Esophagus squamous epithelium (tissue), 4 donors: ENCODE measurements around the gene PBX3.

ENCODE experiments used
- CTCF ChIP-seq, 6 experiments: fragments of 450-650 bp in 4 of 6; fragments of 200-600 bp in 2 of 6; sonication (generic) in 2 of 6; IDR thresholded peaks; one replicate each; pipeline ENCODE4 v1.5.1; 2016 to 2019; ENCODE audit warnings: antibody characterized with exemption in 6 of 6, mild to moderate bottlenecking in 4 of 6, moderate library complexity in 4 of 6
- POLR2A ChIP-seq, 4 donors: fragments of 450-650 bp; IDR thresholded peaks; one replicate each; pipeline ENCODE4 v1.6.1; 2017; ENCODE audit warnings: antibody characterized with exemption in 4 of 4, mild to moderate bottlenecking in 4 of 4, moderate library complexity in 3 of 4

- TF ChIP-seq CTCF (IDR thresholded peaks at IDR 0.05) (no peak), POLR2A (IDR thresholded peaks at IDR 0.05) (no peak)
These were observed 245.4 kb downstream of the PBX3 start for GRCh38 chr9:125992557-125992956.
